Measurements from ENCODE around the gene C11orf16.
"Not testable (repeated sequence)": the region's sequence is repeated elsewhere in the genome, so short reads cannot be mapped to it uniquely, and the experiment has no call there.

Gene C11orf16

DNA sequence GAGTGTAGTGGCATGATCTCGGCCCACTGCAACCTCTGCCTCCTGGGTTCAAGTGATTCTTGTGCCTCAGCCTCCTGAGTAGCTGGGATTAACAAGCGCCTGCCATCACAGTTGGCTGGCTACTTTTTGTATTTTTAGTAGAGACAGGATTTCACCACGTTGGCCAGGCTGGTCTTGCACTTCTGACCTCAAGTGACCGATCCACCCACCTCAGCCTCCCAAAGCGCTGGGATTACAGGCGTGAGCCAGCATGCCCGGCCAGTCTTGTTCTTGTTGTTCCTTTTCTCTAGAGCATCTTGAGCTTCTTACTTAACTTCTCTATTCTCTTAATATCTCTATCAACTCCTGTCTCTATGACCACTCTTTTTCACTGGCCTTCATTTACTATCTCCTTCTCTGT lies 51.2 kb downstream of the C11orf16 start:
- DNase-seq, result not testable (repeated sequence)

DNA sequence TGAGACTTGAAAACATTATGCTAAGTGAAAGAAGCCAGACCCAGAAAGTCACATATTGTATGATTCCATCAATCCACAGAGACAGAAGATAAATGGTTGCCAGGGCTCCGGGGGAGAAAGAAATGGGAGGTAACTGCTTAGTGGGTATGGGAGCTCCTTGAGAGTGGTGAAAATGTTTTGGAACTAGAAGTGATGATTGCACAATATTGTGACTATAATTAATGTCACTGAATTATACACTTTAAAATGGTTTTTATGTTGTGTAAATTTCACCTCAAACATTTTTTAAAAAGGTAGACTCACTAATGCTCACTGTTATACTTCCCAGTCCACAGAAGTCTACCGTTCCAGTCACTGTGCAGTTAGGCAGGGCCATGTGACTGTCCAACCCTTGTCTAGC lies 54.0 kb downstream of the C11orf16 start:
- no peak for DNase-seq

DNA sequence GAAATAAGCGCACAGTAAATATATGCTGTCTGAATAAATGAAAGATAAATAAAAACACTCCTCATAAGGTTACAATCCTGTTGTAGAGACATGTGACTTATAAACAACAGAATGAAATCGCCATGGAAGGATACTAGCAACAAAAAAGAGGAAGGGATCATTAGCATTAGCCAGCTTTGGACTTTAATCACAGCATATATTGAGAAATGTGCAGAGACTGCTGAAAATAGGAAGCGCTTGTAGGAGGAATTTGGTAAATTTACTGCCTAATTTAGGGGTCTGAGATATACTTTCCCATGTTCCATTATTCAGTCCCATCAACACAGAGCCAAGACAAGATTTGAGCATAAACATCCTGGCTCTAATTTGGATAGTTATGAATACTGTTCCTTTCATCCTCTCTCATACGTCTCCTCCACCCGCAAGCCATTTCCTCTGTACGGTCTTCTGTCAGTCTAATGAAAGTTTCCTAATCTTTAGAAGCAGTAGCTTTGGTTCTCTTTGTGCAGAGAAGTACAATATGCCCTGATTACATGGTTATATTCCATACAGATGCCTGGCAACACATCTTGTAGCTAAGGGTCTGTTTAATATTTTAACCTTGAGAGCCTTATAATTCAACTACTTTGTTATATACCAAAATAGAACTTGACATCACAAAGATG lies 58.9 kb downstream of the C11orf16 start:
- DNase-seq, result no peak

DNA sequence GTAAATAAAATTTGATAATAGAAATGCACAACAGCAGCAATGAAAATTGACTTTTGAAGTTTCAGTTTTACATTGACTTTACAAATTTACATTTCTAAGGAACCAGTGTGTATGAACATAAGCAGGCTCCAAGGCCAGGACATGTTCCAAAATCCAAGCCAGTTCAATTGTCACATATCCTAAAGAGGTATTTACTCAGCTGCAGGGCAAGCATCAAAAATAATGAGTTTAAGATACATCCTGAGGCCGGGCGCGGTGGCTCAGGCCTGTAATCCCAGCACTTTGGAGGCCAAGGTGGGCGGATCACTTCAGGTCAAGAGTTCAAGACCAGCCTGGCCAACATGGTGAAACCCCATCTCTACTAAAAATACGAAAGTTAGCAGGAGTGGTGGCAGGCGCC lies 60.8 kb downstream of the C11orf16 start:
- no peak for DNase-seq

DNA sequence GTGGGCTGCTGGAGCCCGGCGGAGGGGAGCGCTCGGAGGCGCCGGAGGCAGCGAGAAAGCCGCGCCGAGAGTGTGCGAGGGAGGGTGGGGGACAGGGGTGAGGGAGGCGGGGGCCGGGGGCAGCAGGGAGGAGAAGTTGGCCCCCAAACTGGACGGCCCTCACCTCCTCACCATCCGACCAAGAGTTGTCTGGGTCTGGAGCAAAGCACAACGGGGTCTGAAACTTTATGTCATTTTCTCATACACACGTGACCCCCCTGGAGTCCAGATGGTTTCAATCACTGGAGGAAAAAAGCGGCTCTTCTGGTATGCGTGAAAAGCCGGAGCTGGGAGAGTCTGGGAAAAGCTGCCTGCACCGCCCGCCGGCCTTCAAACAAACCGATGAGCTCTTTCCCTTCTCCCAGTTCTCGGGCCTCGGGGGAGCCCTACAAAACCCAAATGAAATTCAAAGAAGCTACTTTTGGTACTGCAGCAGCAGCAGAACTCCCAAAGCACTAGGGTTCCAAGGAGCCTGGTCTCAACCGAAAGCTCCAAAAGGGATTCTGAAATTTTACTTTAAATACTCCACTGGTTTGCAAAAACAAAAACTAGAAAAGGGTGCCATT lies 61.5 kb downstream of the C11orf16 start:
- peak in 1 of 5 donors; percentile 12 for DNase-seq

DNA sequence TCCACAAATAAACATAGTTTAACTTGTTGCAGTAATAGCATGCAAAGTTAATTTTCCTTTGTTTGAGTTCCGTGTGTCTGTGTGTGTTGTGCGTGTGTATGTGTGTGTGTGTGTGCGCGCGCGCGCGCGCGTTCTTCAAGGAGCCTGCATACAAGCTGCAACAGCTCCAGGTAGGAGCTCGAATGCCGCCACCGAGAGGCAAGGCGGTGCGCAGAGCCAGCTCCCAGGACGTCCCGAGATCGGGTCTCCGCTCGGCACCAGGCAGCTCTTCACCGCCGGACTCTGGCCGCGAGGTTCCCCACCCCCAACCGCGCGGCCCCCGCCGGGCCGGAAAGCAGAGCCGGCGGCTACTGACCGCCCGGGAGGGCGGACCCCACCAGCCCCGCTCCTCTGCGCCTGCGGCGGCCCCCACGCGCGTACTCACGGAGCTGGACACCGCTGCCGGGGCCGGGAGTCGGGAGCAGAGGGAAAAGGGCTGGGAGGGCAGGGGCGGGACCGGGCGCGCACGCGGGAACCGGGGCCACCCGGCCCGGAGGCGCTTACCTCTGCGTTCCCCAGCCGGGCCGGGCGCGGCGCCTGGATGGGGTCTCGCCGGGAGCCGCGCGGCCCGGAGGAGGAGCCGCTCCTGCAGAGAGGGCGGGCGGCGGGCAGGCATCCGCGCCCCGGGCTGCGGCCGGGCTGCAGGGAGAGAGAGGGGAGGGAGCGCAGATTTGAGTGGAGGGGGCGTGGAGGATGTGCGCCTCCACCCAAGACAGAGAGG lies 62.2 kb downstream of the C11orf16 start:
- DNase-seq, result peak in 1 of 5 donors; percentile 21

Measured in T-helper 1 cell (primary cell).